Activated naive CD4-positive, alpha-beta T cell treated with anti-CD3 and anti-CD28 coated beads, Interleukin-2, amount 50 U/mL, for 24 hours (primary cell): ENCODE data around the gene TNFAIP3.
"Not testable (repeated sequence)": the region's sequence is repeated elsewhere in the genome, so short reads cannot be mapped to it uniquely, and the experiment has no call there.

ENCODE experiments used
- H3K27ac Mint-ChIP-seq: one replicate; pipeline ENCODE4 v1.8.0; 2021; ENCODE audit warnings: mild to moderate bottlenecking, mixed read lengths
- H3K27me3 Mint-ChIP-seq: one replicate; pipeline ENCODE4 v1.8.0; 2021; ENCODE audit warnings: mixed read lengths
- H3K36me3 Mint-ChIP-seq: one replicate; pipeline ENCODE4 v1.8.0; 2021; ENCODE audit warnings: mixed read lengths
- H3K4me1 Mint-ChIP-seq: one replicate; pipeline ENCODE4 v1.8.0; 2021; ENCODE audit warnings: mixed read lengths
- H3K4me3 Mint-ChIP-seq: one replicate; pipeline ENCODE4 v1.8.0; 2021; ENCODE audit warnings: mild to moderate bottlenecking, mixed read lengths
- H3K9me3 Mint-ChIP-seq: one replicate; pipeline ENCODE4 v1.8.0; 2021; ENCODE audit warnings: mixed read lengths

The TNFAIP3 gene

GRCh38 chr6:137836788-137837187 lies 30.3 kb upstream of the TNFAIP3 start:
- Mint-ChIP-seq H3K4me1 (peaks cover 7% of the 10 kb centered on the region), H3K36me3 (peaks cover 18% of the 10 kb centered on the region), H3K4me3 (no peak overlapping the region), H3K27ac (no peak overlapping the region), H3K27me3 (no peaks in the 10 kb centered on the region), H3K9me3 (peaks cover 20% of the 10 kb centered on the region)

- H3K27me3 Mint-ChIP-seq, H3K27ac Mint-ChIP-seq: not testable (repeated sequence)
- H3K9me3 Mint-ChIP-seq, result peaks cover 20% of the 10 kb centered on the region
Observed at GRCh38 chr6:137838090-137838489, 29.0 kb upstream of the TNFAIP3 start.

GRCh38 chr6:137838597-137838996 lies 28.5 kb upstream of the TNFAIP3 start:
- not testable (repeated sequence) for H3K4me1 Mint-ChIP-seq, H3K27ac Mint-ChIP-seq, H3K4me3 Mint-ChIP-seq, H3K27me3 Mint-ChIP-seq
- Mint-ChIP-seq H3K9me3 (peaks cover 20% of the 10 kb centered on the region), H3K36me3 (peaks cover 26% of the 10 kb centered on the region)

More at GRCh38 chr6:137838090-137838489, 29.0 kb upstream of the TNFAIP3 start:
- H3K4me3 Mint-ChIP-seq, H3K4me1 Mint-ChIP-seq: not testable (repeated sequence)
- H3K36me3 Mint-ChIP-seq, result peaks cover 22% of the 10 kb centered on the region

GRCh38 chr6:137839076-137839475 lies 28.0 kb upstream of the TNFAIP3 start:
- no peak overlapping the region for H3K27ac Mint-ChIP-seq
- no peaks in the 10 kb centered on the region for H3K4me1 Mint-ChIP-seq
- no peaks in the 10 kb centered on the region for H3K27me3 Mint-ChIP-seq
- peaks cover 20% of the 10 kb centered on the region for H3K9me3 Mint-ChIP-seq
- peaks cover 26% of the 10 kb centered on the region for H3K36me3 Mint-ChIP-seq
- H3K4me3 Mint-ChIP-seq, result no peak overlapping the region

- no peak overlapping the region for H3K27ac Mint-ChIP-seq
- no peaks in the 10 kb centered on the region for H3K4me1 Mint-ChIP-seq
- peaks cover 20% of the 10 kb centered on the region for H3K9me3 Mint-ChIP-seq
- no peak overlapping the region for H3K4me3 Mint-ChIP-seq
- no peaks in the 10 kb centered on the region for H3K27me3 Mint-ChIP-seq
- peaks cover 26% of the 10 kb centered on the region for H3K36me3 Mint-ChIP-seq
Observed at GRCh38 chr6:137840252-137840651, 26.8 kb upstream of the TNFAIP3 start.

- H3K4me3 Mint-ChIP-seq, result no peak overlapping the region
- H3K9me3 Mint-ChIP-seq, result peaks cover 17% of the 10 kb centered on the region
- no peaks in the 10 kb centered on the region for H3K27me3 Mint-ChIP-seq
- peaks cover 21% of the 10 kb centered on the region for H3K36me3 Mint-ChIP-seq
- H3K4me1 Mint-ChIP-seq, result no peaks in the 10 kb centered on the region
- H3K27ac Mint-ChIP-seq, result no peak overlapping the region
Observed at GRCh38 chr6:137843211-137843610, 23.8 kb upstream of the TNFAIP3 start.

GRCh38 chr6:137844327-137844726 lies 22.7 kb upstream of the TNFAIP3 start:
- H3K4me3 Mint-ChIP-seq, H3K4me1 Mint-ChIP-seq, H3K9me3 Mint-ChIP-seq, H3K27me3 Mint-ChIP-seq, H3K27ac Mint-ChIP-seq: not testable (repeated sequence)
- peaks cover 15% of the 10 kb centered on the region for H3K36me3 Mint-ChIP-seq

- not testable (repeated sequence) for H3K4me1 Mint-ChIP-seq
Observed at GRCh38 chr6:137844773-137845172, 22.3 kb upstream of the TNFAIP3 start.

GRCh38 chr6:137845460-137845859 lies 21.6 kb upstream of the TNFAIP3 start:
- Mint-ChIP-seq H3K9me3 (peaks cover 2% of the 10 kb centered on the region), H3K4me3 (no peak overlapping the region), H3K27ac (no peak overlapping the region), H3K36me3 (peaks cover 7% of the 10 kb centered on the region), H3K27me3 (no peaks in the 10 kb centered on the region), H3K4me1 (peaks cover 3% of the 10 kb centered on the region)

More at GRCh38 chr6:137844773-137845172, 22.3 kb upstream of the TNFAIP3 start:
- H3K4me3 Mint-ChIP-seq, H3K9me3 Mint-ChIP-seq, H3K27ac Mint-ChIP-seq, H3K27me3 Mint-ChIP-seq: not testable (repeated sequence)
- H3K36me3 Mint-ChIP-seq, result peaks cover 11% of the 10 kb centered on the region

- Mint-ChIP-seq H3K27me3 (no peaks in the 10 kb centered on the region), H3K9me3 (no peaks in the 10 kb centered on the region), H3K36me3 (peaks cover 7% of the 10 kb centered on the region), H3K4me3 (no peak overlapping the region), H3K4me1 (peaks cover 3% of the 10 kb centered on the region), H3K27ac (no peak overlapping the region)
Observed at GRCh38 chr6:137846274-137846673, 20.8 kb upstream of the TNFAIP3 start.

GRCh38 chr6:137846772-137847313 lies 20.2 kb upstream of the TNFAIP3 start:
- Mint-ChIP-seq H3K4me1 (peaks cover 6% of the 10 kb centered on the region), H3K4me3 (no peak overlapping the region), H3K27me3 (no peaks in the 10 kb centered on the region), H3K9me3 (no peaks in the 10 kb centered on the region), H3K36me3 (peaks cover 7% of the 10 kb centered on the region), H3K27ac (no peak overlapping the region)

GRCh38 chr6:137847748-137848147 lies 19.3 kb upstream of the TNFAIP3 start:
- H3K27me3 Mint-ChIP-seq, result no peaks in the 10 kb centered on the region
- no peak overlapping the region for H3K4me3 Mint-ChIP-seq
- no peak overlapping the region for H3K27ac Mint-ChIP-seq
- peaks cover 11% of the 10 kb centered on the region for H3K4me1 Mint-ChIP-seq
- peaks cover 5% of the 10 kb centered on the region for H3K36me3 Mint-ChIP-seq
- H3K9me3 Mint-ChIP-seq, result no peaks in the 10 kb centered on the region

- Mint-ChIP-seq H3K27me3 (no peaks in the 10 kb centered on the region), H3K4me1 (peaks cover 11% of the 10 kb centered on the region), H3K4me3 (no peak overlapping the region)
Observed at GRCh38 chr6:137848672-137849071, 18.4 kb upstream of the TNFAIP3 start.

GRCh38 chr6:137849181-137849980 lies 17.7 kb upstream of the TNFAIP3 start:
- Mint-ChIP-seq H3K9me3 (no peaks in the 10 kb centered on the region), H3K27me3 (no peaks in the 10 kb centered on the region), H3K4me3 (no peak overlapping the region), H3K27ac (no peak overlapping the region), H3K4me1 (peaks cover 11% of the 10 kb centered on the region), H3K36me3 (peaks cover 4% of the 10 kb centered on the region)

More at GRCh38 chr6:137848672-137849071, 18.4 kb upstream of the TNFAIP3 start:
- Mint-ChIP-seq H3K27ac (no peak overlapping the region), H3K36me3 (peaks cover under 1% of the 10 kb centered on the region), H3K9me3 (no peaks in the 10 kb centered on the region)

GRCh38 chr6:137849981-137850714 lies 16.9 kb upstream of the TNFAIP3 start:
- Mint-ChIP-seq H3K27ac (no peak overlapping the region), H3K36me3 (peaks cover 4% of the 10 kb centered on the region), H3K4me1 (peaks cover 11% of the 10 kb centered on the region), H3K4me3 (no peak overlapping the region), H3K27me3 (no peaks in the 10 kb centered on the region), H3K9me3 (no peaks in the 10 kb centered on the region)
